K562 (cell line): ENCODE measurements around the gene ASB2. TPM values are rescaled to one million over a fixed set of nuclear protein-coding genes. Genes with fewer than 3 reads are reported as not detected.

Source experiments
- ATAC-seq: fragments of 200-7000 bp; cut with Tn5 transposase; 3 replicates; pipeline ENCODE4 v1.9.1; 2020; ENCODE audit warnings: moderate library complexity
- BruUV-seq: library from RNA; stranded (reverse); fragments of 400-500 nt; replicated peaks from 2 replicates; lab custom pipeline; 2021; lab: Mats Ljungman, UMichigan
- CTCF ChIA-PET: fragments of 300-600 bp; formaldehyde crosslinking; extraction: SDS; loops from one replicate; lab custom pipeline; 2021; ENCODE audit warnings: low intra/inter-chr PET ratio; lab: Yijun Ruan, JAX
- POLR2A ChIA-PET: fragments of 300-600, 350-650 bp; sonication (Branson Sonifier 250); formaldehyde crosslinking; extraction: SDS; loops from one replicate; lab custom pipeline; 2021; ENCODE audit warnings: antibody characterized with exemption, inconsistent platforms; lab: Yijun Ruan, JAX
- DNase-seq, 4 experiments: peaks; one replicate each; pipeline versions ENCODE4 v3.0.0 to v3.0.0-alpha.2; 2011 to 2018; ENCODE audit warnings: low spot score in 3 of 4, mixed read lengths in 3 of 4; ENCODE audit errors: extremely low read depth in 1 of 4
- FAIRE-seq: peaks from 2 replicates; lab custom pipeline; 2011; peaks lifted over from hg19 to GRCh38; lab: Jason Lieb, UNC
- H2AFZ ChIP-seq: 2 replicates; pipeline ENCODE4 v1.6.0; 2011; ENCODE audit warnings: low read depth, low read length, control low read depth, inconsistent platforms
- H3K27ac ChIP-seq: fragments of 200-600 bp; 3 replicates; pipeline ENCODE4 v1.8.0; 2011; ENCODE audit warnings: low read depth, mild to moderate bottlenecking, control low read depth, inconsistent platforms, low read length, moderate library complexity, mixed read lengths; ENCODE audit errors: extremely low read depth
- H3K27me3 ChIP-seq, 2 experiments: fragments of 300-600 bp in 1 of 2; 2 replicates in 1 of 2; 3 replicates in 1 of 2; pipeline versions ENCODE4 v1.6.0 to v1.8.0; 2011; ENCODE audit warnings: inconsistent platforms in 2 of 2, low read length in 2 of 2, mild to moderate bottlenecking in 1 of 2, mixed read lengths in 1 of 2, moderate library complexity in 1 of 2; ENCODE audit not compliant: control insufficient read depth in 2 of 2, insufficient read depth in 2 of 2
- H3K36me3 ChIP-seq: fragments of 300-600 bp; 3 replicates; pipeline ENCODE4 v1.8.0; 2011; ENCODE audit warnings: mild to moderate bottlenecking, low read length, inconsistent platforms; ENCODE audit not compliant: control insufficient read depth, insufficient read depth
- H3K4me1 ChIP-seq, 2 experiments: fragments of 200-600 bp in 1 of 2; replicated peaks in 1 of 2; 2 replicates in 1 of 2; 3 replicates in 1 of 2; pipeline versions ENCODE4 v1.5.1 to v1.8.0; 2011; ENCODE audit warnings: inconsistent platforms in 2 of 2, low read length in 2 of 2, mild to moderate bottlenecking in 1 of 2, mixed read lengths in 1 of 2, moderate library complexity in 1 of 2; ENCODE audit not compliant: control insufficient read depth in 2 of 2, insufficient read depth in 2 of 2
- H3K4me2 ChIP-seq: 2 replicates; pipeline ENCODE4 v1.6.1; 2011; ENCODE audit warnings: low read length, control low read depth, inconsistent platforms, mixed read lengths; ENCODE audit not compliant: insufficient read depth
- H3K4me3 ChIP-seq: fragments of 200-600 bp; sonication (generic), shearing (Covaris generic); 2 replicates; pipeline ENCODE4 v1.5.1; 2016; ENCODE audit warnings: control low read depth, inconsistent platforms
- H3K79me2 ChIP-seq: fragments of 200-600 bp; 3 replicates; pipeline ENCODE4 v1.8.0; 2011; ENCODE audit warnings: low read length, inconsistent platforms; ENCODE audit not compliant: control insufficient read depth, insufficient read depth
- H3K9ac ChIP-seq, 2 experiments: 2 replicates each; pipeline versions ENCODE4 v1.6.0 to v1.6.1; 2011; ENCODE audit warnings: low read depth in 2 of 2, low read length in 2 of 2, control low read depth in 1 of 2, inconsistent platforms in 1 of 2, mild to moderate bottlenecking in 1 of 2, mixed read lengths in 1 of 2; ENCODE audit not compliant: insufficient read depth in 1 of 2
- H3K9me1 ChIP-seq: one replicate; pipeline ENCODE4 v1.6.0; 2011; ENCODE audit warnings: inconsistent platforms, mild to moderate bottlenecking, low read length, moderate library complexity; ENCODE audit not compliant: control insufficient read depth, insufficient read depth
- H3K9me3 ChIP-seq: replicated peaks from 2 replicates; pipeline ENCODE4 v1.5.1; 2011; ENCODE audit warnings: low read depth, low read length, inconsistent platforms; ENCODE audit not compliant: control insufficient read depth, insufficient read depth
- H4K20me1 ChIP-seq: replicated peaks from 2 replicates; pipeline ENCODE4 v1.6.1; 2011; ENCODE audit warnings: low read length, inconsistent platforms, mixed read lengths; ENCODE audit not compliant: control insufficient read depth, insufficient read depth
- CLOCK ChIP-seq: fragments of 250-450 bp; sonication (Bioruptor Pico); IDR thresholded peaks from 2 replicates; pipeline ENCODE4 v1.4.0; 2020; ENCODE audit warnings: mild to moderate bottlenecking, moderate library complexity, borderline replicate concordance
- HCFC1 ChIP-seq: IDR thresholded peaks from 2 replicates; pipeline ENCODE4 v1.6.1; 2012; ENCODE audit warnings: low read depth, low read length, improper control_type of control experiment
- SMAD1 ChIP-seq: fragments of 150-350 bp; IDR thresholded peaks from 2 replicates; pipeline ENCODE4 v1.6.1; 2014; ENCODE audit warnings: low read length, low read depth; ENCODE audit not compliant: partially characterized antibody
- SP1 ChIP-seq: sonication (generic); formaldehyde crosslinking; IDR thresholded peaks from 2 replicates; pipeline ENCODE4 v1.8.1; 2022; ENCODE audit warnings: mild to moderate bottlenecking, missing genetic modification reagents
- TCF15 ChIP-seq: fragments of 250-450 bp; sonication (Bioruptor Pico); IDR thresholded peaks from 2 replicates; pipeline ENCODE4 v1.8.0; 2022; ENCODE audit warnings: moderate library complexity, mild to moderate bottlenecking, inconsistent platforms
- ZFP36 ChIP-seq: fragments of 150-350 bp; IDR thresholded peaks from 2 replicates; pipeline ENCODE4 v1.6.1; 2018; ENCODE audit warnings: low read length, low read depth; ENCODE audit not compliant: partially characterized antibody
- whole genome bisulfite sequencing: fragments of 100-300 bp; shearing (Covaris generic); methylation state at CpG from one replicate; pipeline ENCODE4 v1.1.6; 2016; ENCODE audit warnings: low coverage, mixed read lengths; ENCODE audit not compliant: insufficient coverage; ENCODE audit errors: missing lambda C conversion rate; 5-methylcytosine and 5-hydroxymethylcytosine counted together
- in situ Hi-C: fragments of 300-500 bp; cut with MboI; formaldehyde crosslinking; loops from 4 replicates; pipeline ENCODE4 v1.15.0; 2018; ENCODE audit warnings: inconsistent platforms, mixed read lengths
- intact Hi-C: fragments of 100-400 bp; cut with micrococcal nuclease; formaldehyde crosslinking; loops from 2 replicates; pipeline ENCODE4 v1.14.2; 2022
- polyA plus RNA-seq, 8 experiments: library from polyadenylated mRNA; depleted of rRNA in 4 of 8; stranded (reverse) in 5 of 8; unstranded in 3 of 8; fragments of >200 nt; fragmentation: Nextera tagmentation in 2 of 8; fragmentation: Illumina TruSeq in 1 of 8; extraction: Ambion mirVana in 2 of 8; extraction: Trizol in 1 of 8; gene quantifications; 2 replicates each; pipeline versions ENCODE4 v1.2.1 to v1.2.3, GENCODE V29; 2011 to 2014; ENCODE audit warnings: inconsistent platforms in 1 of 8, missing spikeins in 1 of 8
- total RNA-seq, 7 experiments: library from RNA; depleted of rRNA in 6 of 7; stranded (reverse); fragments of >200 nt in 6 of 7; fragmentation: Illumina TruSeq in 2 of 7; extraction: Trizol in 2 of 7; gene quantifications; 2 replicates each; pipeline versions ENCODE4 v1.2.1 to v1.2.3, GENCODE V29; 2011 to 2021; ENCODE audit warnings: low replicate concordance in 1 of 7

ASB2 gene
- total and polyA plus RNA-seq, 9 of the 15 experiments (the other 6 are each of a cell fraction or from before 2014, with no cell fraction given), result not detected

GRCh38 chr14:93932642-93933041 is 43.7 kb downstream of the ASB2 start:
- CTCF ChIA-PET, result interaction anchor here (0.6 kb wide), 1 partner anchor 946 kb away, joined by 3 read pairs; no protein-coding TSS in a partner anchor
- BruUV-seq, result no TSS peak

More at GRCh38 chr14:93932642-93933041, 43.7 kb downstream of the ASB2 start:
- TF ChIP-seq SMAD1, result no peak
- TF ChIP-seq TCF15 (CRISPR knock-in tag), result no peak
- peak; percentile 24 for TF ChIP-seq ZFP36
- TF ChIP-seq HCFC1, result no peak
- no peak for TF ChIP-seq SP1 (CRISPR knock-in tag)
- no peak for TF ChIP-seq CLOCK (CRISPR knock-in tag)
- Histone ChIP-seq H2AFZ (no peak overlapping the region), H3K4me1 (no peaks in the 10 kb centered on the region), H4K20me1 (no peaks in the 10 kb centered on the region), H3K27ac (no peak overlapping the region), H3K27me3 (peaks cover 0 to 13% of the 10 kb centered on the region in 2 experiments; a peak in 1 of 5 replicates), H3K4me3 (no peak overlapping the region), H3K9me3 (no peaks in the 10 kb centered on the region), H3K9me1 (no peaks in the 10 kb centered on the region), H3K9ac (no peak overlapping the region), H3K4me2 (no peak overlapping the region), H3K79me2 (no peaks in the 10 kb centered on the region), H3K36me3 (no peaks in the 10 kb centered on the region)
- in situ Hi-C loops, result no loop called here
- POLR2A ChIA-PET, result interaction anchor here (0.7 kb wide), 1 partner anchor 430 kb away, joined by 3 read pairs; no protein-coding TSS in a partner anchor
- no peak for FAIRE-seq
- 0% methylated on average over 3 of the region's 4 CpGs for WGBS
- intact Hi-C loops, result no loop called here
- ATAC-seq, result no peak
- DNase-seq, result no peak
